Nephron (organoid): Measurements from ENCODE around the gene SCAI.

Source experiments
- H3K27ac Mint-ChIP-seq, 3 experiments: 2 replicates each; pipeline ENCODE4 v1.8.0; 2020; ENCODE audit warnings: mixed read lengths in 3 of 3, mild to moderate bottlenecking in 2 of 3, moderate library complexity in 1 of 3
- H3K27me3 Mint-ChIP-seq: 2 replicates; pipeline ENCODE4 v1.8.0; 2021; ENCODE audit warnings: low read depth, mild to moderate bottlenecking, moderate library complexity, mixed read lengths
- H3K36me3 Mint-ChIP-seq: 2 replicates; pipeline ENCODE4 v1.8.0; 2020; ENCODE audit warnings: low read depth, mixed read lengths
- H3K4me1 Mint-ChIP-seq: 2 replicates; pipeline ENCODE4 v1.8.0; 2020; ENCODE audit warnings: mixed read lengths
- H3K4me3 Mint-ChIP-seq, 3 experiments: 2 replicates each; pipeline ENCODE4 v1.8.0; 2020; ENCODE audit warnings: mild to moderate bottlenecking in 3 of 3, mixed read lengths in 3 of 3, moderate library complexity in 2 of 3
- H3K9me3 Mint-ChIP-seq: 2 replicates; pipeline ENCODE4 v1.8.0; 2020; ENCODE audit warnings: mixed read lengths
- CTCF ChIP-seq, 3 experiments: fragments of 200-600 bp; sonication (generic); IDR thresholded peaks; one replicate each; pipeline ENCODE4 v1.5.0; 2021; ENCODE audit warnings: antibody characterized with exemption in 3 of 3; ENCODE audit not compliant: unreplicated experiment in 3 of 3

The SCAI gene

GRCh38 chr9:125008599-125008998 is 134.7 kb downstream of the SCAI start:
- no peak for TF ChIP-seq CTCF (IDR thresholded peaks at IDR 0.05; ENCODE audit: unreplicated experiment in 3 of 3)
- no peak overlapping the region for H3K27ac Mint-ChIP-seq
- no peaks in the 10 kb centered on the region for H3K4me1 Mint-ChIP-seq
- peaks cover 58% of the 10 kb centered on the region for H3K36me3 Mint-ChIP-seq
- H3K4me3 Mint-ChIP-seq = no peak overlapping the region
- H3K27me3 Mint-ChIP-seq = no peaks in the 10 kb centered on the region
- H3K9me3 Mint-ChIP-seq = peaks cover 14% of the 10 kb centered on the region

GRCh38 chr9:125003332-125003731 is 140.0 kb downstream of the SCAI start:
- Mint-ChIP-seq H3K9me3 (peaks cover 1% of the 10 kb centered on the region), H3K27ac (no peak overlapping the region), H3K36me3 (peaks cover 27% of the 10 kb centered on the region), H3K4me3 (no peak overlapping the region), H3K4me1 (no peaks in the 10 kb centered on the region), H3K27me3 (no peaks in the 10 kb centered on the region)
- no peak for TF ChIP-seq CTCF (IDR thresholded peaks at IDR 0.05; ENCODE audit: unreplicated experiment in 3 of 3)

- Mint-ChIP-seq H3K27me3 (no peaks in the 10 kb centered on the region), H3K27ac (no peak overlapping the region), H3K36me3 (peaks cover 34% of the 10 kb centered on the region), H3K9me3 (no peaks in the 10 kb centered on the region), H3K4me3 (no peak overlapping the region), H3K4me1 (no peaks in the 10 kb centered on the region)
- no peak for TF ChIP-seq CTCF (IDR thresholded peaks at IDR 0.05; ENCODE audit: unreplicated experiment in 3 of 3)
Observed at GRCh38 chr9:124983698-124984097, 159.6 kb downstream of the SCAI start.

- H3K27me3 Mint-ChIP-seq = no peaks in the 10 kb centered on the region
- peak overlapping the region; percentile 32 to 47 (median 40) for H3K27ac Mint-ChIP-seq
- no peak for TF ChIP-seq CTCF (IDR thresholded peaks at IDR 0.05; ENCODE audit: unreplicated experiment in 3 of 3)
- no peak overlapping the region for H3K4me3 Mint-ChIP-seq
- H3K4me1 Mint-ChIP-seq = no peaks in the 10 kb centered on the region
- no peaks in the 10 kb centered on the region for H3K9me3 Mint-ChIP-seq
- H3K36me3 Mint-ChIP-seq = peaks cover 24% of the 10 kb centered on the region
Observed at GRCh38 chr9:124980431-124980830, 162.9 kb downstream of the SCAI start.

GRCh38 chr9:124975131-124975530 is 168.2 kb downstream of the SCAI start:
- no peaks in the 10 kb centered on the region for H3K4me1 Mint-ChIP-seq
- no peaks in the 10 kb centered on the region for H3K27me3 Mint-ChIP-seq
- H3K36me3 Mint-ChIP-seq = peaks cover 31% of the 10 kb centered on the region
- no peak overlapping the region for H3K27ac Mint-ChIP-seq
- no peak overlapping the region for H3K4me3 Mint-ChIP-seq
- H3K9me3 Mint-ChIP-seq = no peaks in the 10 kb centered on the region
- no peak for TF ChIP-seq CTCF (IDR thresholded peaks at IDR 0.05; ENCODE audit: unreplicated experiment in 3 of 3)

- no peaks in the 10 kb centered on the region for H3K27me3 Mint-ChIP-seq
- H3K4me1 Mint-ChIP-seq = no peaks in the 10 kb centered on the region
- H3K27ac Mint-ChIP-seq = no peak overlapping the region
- no peaks in the 10 kb centered on the region for H3K9me3 Mint-ChIP-seq
- H3K4me3 Mint-ChIP-seq = no peak overlapping the region
- no peak for TF ChIP-seq CTCF (IDR thresholded peaks at IDR 0.05; ENCODE audit: unreplicated experiment in 3 of 3)
- peaks cover 29% of the 10 kb centered on the region for H3K36me3 Mint-ChIP-seq
Observed at GRCh38 chr9:124973807-124974206, 169.5 kb downstream of the SCAI start.
